Left ventricle myocardium inferior (tissue), 1 donor: Measurements from ENCODE around the gene PLEKHG4B. TPM values are rescaled to one million over a fixed set of nuclear protein-coding genes. Genes with fewer than 3 reads are reported as not detected.

ENCODE experiments used
- DNase-seq: peaks from one replicate; pipeline ENCODE4 v3.0.0-alpha.2; 2020
- H3K27ac ChIP-seq: fragments of 200-600 bp; replicated peaks from 2 replicates; pipeline ENCODE4 v1.8.0; 2021
- H3K27me3 ChIP-seq: fragments of 200-600 bp; 2 replicates; pipeline ENCODE4 v1.8.0; 2021; ENCODE audit warnings: low read depth
- H3K36me3 ChIP-seq: fragments of 200-600 bp; 2 replicates; pipeline ENCODE4 v1.8.0; 2021
- H3K4me1 ChIP-seq: fragments of 200-600 bp; 2 replicates; pipeline ENCODE4 v1.8.0; 2021
- H3K4me3 ChIP-seq: fragments of 200-600 bp; 2 replicates; pipeline ENCODE4 v1.8.0; 2021; ENCODE audit warnings: mild to moderate bottlenecking, moderate library complexity
- H3K9me3 ChIP-seq: fragments of 200-600 bp; replicated peaks from 2 replicates; pipeline ENCODE4 v1.8.0; 2021
- CTCF ChIP-seq: fragments of 200-600 bp; IDR thresholded peaks from 2 replicates; pipeline ENCODE4 v1.8.0; 2021; ENCODE audit warnings: antibody characterized with exemption, mild to moderate bottlenecking, borderline replicate concordance
- intact Hi-C: fragments of 100-400 bp; cut with micrococcal nuclease; formaldehyde crosslinking; loops from one replicate; pipeline ENCODE4 v1.11.0; 2022
- total RNA-seq: library from RNA; stranded (reverse); fragmentation: NEBNext Ultra II Directional; extraction: Animal tissue kit (Norgen Biotek cat#: 25700); gene quantifications from one replicate; pipeline ENCODE4 v1.2.1, GENCODE V29; 2021
- donor health status: DM: no; HTN: yes; CAD: no; lungs with severe emphysema.

The PLEKHG4B gene
- total RNA-seq, 1 donor from 2014 or later: not detected

- Histone ChIP-seq H3K27me3 (no peaks in the 10 kb centered on the region), H3K36me3 (peaks cover 30% of the 10 kb centered on the region), H3K4me3 (no peak overlapping the region), H3K27ac (no peak overlapping the region), H3K9me3 (no peaks in the 10 kb centered on the region), H3K4me1 (peaks cover 55% of the 10 kb centered on the region)
- TF ChIP-seq CTCF: no peak
- no peak for DNase-seq
- intact Hi-C loops: no loop called here
These were observed 109.0 kb downstream of the PLEKHG4B start for GRCh38 chr5:200985-201384.

GRCh38 chr5:201672-202071 is 109.7 kb downstream of the PLEKHG4B start:
- peaks cover 59% of the 10 kb centered on the region for H3K4me1 ChIP-seq
- intact Hi-C loops: no loop called here
- no peak for TF ChIP-seq CTCF

GRCh38 chr5:203246-203930 is 111.4 kb downstream of the PLEKHG4B start:
- H3K4me3 ChIP-seq: no peak overlapping the region
- no peaks in the 10 kb centered on the region for H3K9me3 ChIP-seq
- H3K4me1 ChIP-seq: peaks cover 62% of the 10 kb centered on the region
- intact Hi-C loops: no loop called here
- H3K27me3 ChIP-seq: no peaks in the 10 kb centered on the region
- TF ChIP-seq CTCF: no peak
- no peak overlapping the region for H3K27ac ChIP-seq
- no peak for DNase-seq
- peaks cover 30% of the 10 kb centered on the region for H3K36me3 ChIP-seq

More at GRCh38 chr5:201672-202071, 109.7 kb downstream of the PLEKHG4B start:
- Histone ChIP-seq H3K27me3 (no peaks in the 10 kb centered on the region), H3K36me3 (peaks cover 30% of the 10 kb centered on the region), H3K4me3 (no peak overlapping the region), H3K27ac (no peak overlapping the region), H3K9me3 (no peaks in the 10 kb centered on the region)
- DNase-seq: no peak

GRCh38 chr5:204001-204400 is 112.0 kb downstream of the PLEKHG4B start:
- H3K36me3 ChIP-seq: peaks cover 26% of the 10 kb centered on the region
- no peak for TF ChIP-seq CTCF
- H3K4me1 ChIP-seq: peaks cover 59% of the 10 kb centered on the region
- H3K27me3 ChIP-seq: no peaks in the 10 kb centered on the region
- H3K9me3 ChIP-seq: no peaks in the 10 kb centered on the region
- DNase-seq: no peak
- intact Hi-C loops: no loop called here
- H3K4me3 ChIP-seq: no peak overlapping the region
- no peak overlapping the region for H3K27ac ChIP-seq

- Histone ChIP-seq H3K4me1 (peaks cover 55% of the 10 kb centered on the region), H3K36me3 (peaks cover 26% of the 10 kb centered on the region), H3K27ac (no peak overlapping the region), H3K9me3 (no peaks in the 10 kb centered on the region), H3K27me3 (no peaks in the 10 kb centered on the region), H3K4me3 (no peak overlapping the region)
- TF ChIP-seq CTCF: no peak
- intact Hi-C loops: no loop called here
- DNase-seq: no peak
These were observed 112.5 kb downstream of the PLEKHG4B start for GRCh38 chr5:204462-204861.
